GM19372 (cell line): ENCODE data around the gene PRDM16.

Experiments
- ATAC-seq: cut with Tn5 transposase; IDR thresholded peaks from one replicate; pipeline ENCODE4 v1.9.1; 2021; ENCODE audit warnings: mild to moderate bottlenecking, low read depth, moderate library complexity; ENCODE audit not compliant: unreplicated experiment

PRDM16 gene

DNA sequence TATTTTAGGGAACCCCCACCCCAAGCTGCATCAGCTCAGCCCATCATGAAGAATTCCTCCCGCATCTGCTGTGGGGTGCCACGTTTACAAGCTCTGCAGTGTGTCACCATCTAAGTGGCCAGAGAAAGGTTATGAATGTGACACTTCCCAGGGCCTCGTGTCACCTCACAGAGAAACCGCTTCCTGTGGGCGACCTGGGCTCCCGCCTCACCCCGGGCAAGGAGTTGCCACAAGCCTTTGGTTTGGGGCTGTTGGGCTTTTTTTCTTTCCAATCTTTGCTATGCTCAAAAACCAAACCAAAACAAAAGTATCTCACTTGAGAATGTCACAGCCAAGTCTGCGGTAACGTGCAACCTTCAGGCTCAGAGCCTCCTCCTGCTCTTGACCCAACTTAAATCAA lies 303.3 kb downstream of the PRDM16 start:
- no peak for ATAC-seq

- no peak for ATAC-seq
These were observed 304.2 kb downstream of the PRDM16 start for GRCh38 chr1:3373175-3373574.

DNA sequence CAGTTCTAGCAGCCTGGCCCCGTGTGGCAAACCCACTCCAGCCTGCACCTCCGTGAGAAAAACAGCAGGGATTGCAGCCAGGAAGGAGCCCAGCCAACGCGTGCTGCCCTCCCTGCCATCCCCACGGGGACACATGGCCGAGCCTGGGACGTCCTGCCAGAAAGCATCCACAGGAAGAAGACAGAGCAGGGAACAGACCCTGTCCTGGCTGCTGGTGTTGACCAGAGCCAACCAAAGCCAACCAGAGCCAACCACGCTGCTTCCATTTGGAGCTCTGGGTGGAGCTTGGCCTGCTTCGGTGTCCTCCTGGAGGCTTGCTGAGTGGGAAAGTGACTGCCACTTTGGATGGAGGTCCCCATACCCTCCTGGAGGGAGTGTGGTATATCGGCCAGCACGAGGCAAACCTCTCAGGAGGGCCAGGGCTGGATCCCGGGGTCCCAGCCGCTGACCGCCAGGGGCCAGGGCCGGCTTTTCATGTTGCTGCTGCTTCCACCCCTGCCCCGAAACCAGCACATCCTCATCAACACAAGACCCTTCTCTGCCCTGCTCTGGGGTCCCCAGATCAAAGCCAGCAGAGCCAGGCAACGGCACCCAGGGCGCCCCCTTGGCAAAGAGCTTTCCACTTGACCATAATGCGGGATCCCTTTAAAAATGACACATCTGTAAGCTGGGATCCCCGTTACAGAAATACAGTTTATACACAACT lies 304.9 kb downstream of the PRDM16 start:
- ATAC-seq = no peak

DNA sequence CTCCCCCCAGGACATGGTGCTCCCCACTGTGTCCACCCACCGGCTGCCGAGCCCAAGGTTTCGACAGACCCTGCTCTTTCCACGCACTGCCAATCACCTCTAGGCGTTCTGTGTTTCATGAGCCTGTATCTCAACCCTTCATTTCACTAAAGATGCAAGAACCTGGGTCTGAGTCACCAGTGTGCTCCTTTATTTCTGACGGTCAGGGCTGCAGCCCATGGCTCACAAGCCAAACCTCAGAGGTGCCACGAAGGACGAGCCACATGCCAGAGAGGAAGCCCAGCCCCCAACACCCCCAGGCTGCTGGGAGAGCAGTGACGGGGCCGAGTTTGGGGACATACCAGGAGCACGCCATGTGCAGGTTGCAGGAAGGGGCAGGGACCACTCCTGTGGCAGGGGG lies 306.2 kb downstream of the PRDM16 start:
- ATAC-seq = no peak

- ATAC-seq = no peak
These were observed 308.2 kb downstream of the PRDM16 start for GRCh38 chr1:3377166-3377565.

DNA sequence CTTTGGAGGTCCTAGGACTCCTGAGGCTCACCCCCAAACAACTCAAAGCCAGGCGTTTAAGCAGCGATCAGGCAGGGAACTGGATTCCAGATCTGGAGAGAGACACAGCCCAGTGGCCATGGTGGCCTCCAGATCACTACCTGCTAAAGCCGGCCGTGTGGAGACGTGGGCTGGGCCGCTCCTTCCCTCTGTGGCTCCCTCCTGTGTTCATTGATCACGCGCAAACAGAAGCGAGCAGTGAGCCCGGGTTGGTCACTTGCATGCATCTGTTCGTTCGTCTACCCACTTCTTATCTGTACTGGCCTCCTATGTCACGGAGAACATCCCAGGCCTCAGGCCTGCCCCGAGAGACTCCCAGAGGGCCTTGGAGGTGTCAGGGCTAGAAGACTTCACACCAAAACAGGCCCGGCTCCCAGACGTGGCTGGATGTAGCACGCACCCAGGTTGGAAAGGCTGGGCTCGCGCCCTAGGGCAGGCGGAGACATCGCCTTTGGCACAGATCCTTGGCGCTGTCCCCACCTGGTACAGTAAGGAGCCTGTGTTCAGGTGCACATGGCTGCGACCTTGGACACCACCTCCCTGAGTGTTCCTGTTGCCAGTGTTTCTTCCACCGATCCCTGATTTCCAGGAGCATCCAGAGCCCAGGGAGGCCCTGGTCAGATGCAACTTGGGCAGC lies 308.7 kb downstream of the PRDM16 start:
- no peak for ATAC-seq

GRCh38 chr1:3378411-3379208 lies 309.6 kb downstream of the PRDM16 start:
- ATAC-seq = no peak

GRCh38 chr1:3379934-3380333 lies 310.9 kb downstream of the PRDM16 start:
- no peak for ATAC-seq

DNA sequence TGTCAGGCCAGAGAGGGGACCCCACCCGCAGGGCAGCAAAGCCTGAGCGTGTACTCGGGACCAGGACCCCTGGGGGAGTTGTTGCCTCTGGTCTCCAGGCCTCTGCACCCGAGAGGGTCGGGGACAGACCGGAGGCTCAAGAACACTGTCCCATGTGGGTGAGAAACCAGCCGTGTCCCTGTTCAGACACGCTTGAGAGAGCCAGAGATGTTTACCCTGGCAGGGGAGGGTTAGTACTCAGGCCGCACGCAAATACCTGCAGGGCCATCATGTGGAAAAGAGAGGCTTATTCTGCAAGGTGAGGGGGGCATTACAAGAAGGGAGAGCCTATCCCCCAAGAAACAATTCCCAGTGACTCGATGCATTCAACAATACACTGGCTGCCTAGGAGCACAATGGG lies 311.5 kb downstream of the PRDM16 start:
- no peak for ATAC-seq

- no peak for ATAC-seq
These were observed 312.9 kb downstream of the PRDM16 start for GRCh38 chr1:3381901-3382300.

- no peak for ATAC-seq
These were observed 313.5 kb downstream of the PRDM16 start for GRCh38 chr1:3382326-3383057.

DNA sequence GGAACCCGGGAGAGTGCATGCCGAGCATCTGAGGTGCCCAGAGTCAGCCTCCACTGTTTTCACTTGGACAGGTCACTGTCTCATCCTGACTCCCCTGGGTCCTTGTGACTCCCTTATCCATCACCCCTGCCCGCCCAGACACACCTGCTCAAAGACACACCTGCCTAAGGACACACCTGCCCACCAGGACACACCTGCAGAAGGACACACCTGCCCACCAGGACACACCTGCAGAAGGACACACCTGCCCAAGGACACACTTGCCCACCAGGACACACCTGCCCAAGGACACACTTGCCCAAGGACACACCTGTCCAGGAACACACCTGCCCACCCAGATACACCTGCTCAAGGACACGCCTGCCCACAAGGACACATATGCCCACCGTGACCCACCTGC lies 314.7 kb downstream of the PRDM16 start:
- ATAC-seq = no peak

DNA sequence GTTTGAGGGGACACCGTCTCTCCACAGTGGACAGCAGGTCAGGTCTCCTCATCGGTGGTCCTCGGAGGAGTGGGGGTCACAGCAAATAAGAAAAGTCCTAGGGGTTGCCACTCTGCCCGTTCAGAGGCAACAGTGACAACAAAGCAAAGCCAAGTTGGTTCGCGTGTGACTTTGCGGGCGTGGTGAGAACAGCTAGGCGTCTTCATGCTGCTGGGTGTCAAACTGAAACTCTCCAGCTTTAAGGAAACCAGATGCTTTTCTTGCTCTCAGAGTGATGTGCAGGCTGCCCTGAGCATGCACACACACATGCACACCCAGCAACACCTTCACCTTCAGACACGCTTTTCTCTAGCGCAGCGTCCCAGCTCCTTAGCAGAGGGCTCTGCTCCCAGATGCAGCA lies 315.4 kb downstream of the PRDM16 start:
- ATAC-seq = no peak

GRCh38 chr1:3386205-3387002 lies 317.4 kb downstream of the PRDM16 start:
- ATAC-seq = no peak

GRCh38 chr1:3387401-3387800 lies 318.4 kb downstream of the PRDM16 start:
- ATAC-seq = no peak

DNA sequence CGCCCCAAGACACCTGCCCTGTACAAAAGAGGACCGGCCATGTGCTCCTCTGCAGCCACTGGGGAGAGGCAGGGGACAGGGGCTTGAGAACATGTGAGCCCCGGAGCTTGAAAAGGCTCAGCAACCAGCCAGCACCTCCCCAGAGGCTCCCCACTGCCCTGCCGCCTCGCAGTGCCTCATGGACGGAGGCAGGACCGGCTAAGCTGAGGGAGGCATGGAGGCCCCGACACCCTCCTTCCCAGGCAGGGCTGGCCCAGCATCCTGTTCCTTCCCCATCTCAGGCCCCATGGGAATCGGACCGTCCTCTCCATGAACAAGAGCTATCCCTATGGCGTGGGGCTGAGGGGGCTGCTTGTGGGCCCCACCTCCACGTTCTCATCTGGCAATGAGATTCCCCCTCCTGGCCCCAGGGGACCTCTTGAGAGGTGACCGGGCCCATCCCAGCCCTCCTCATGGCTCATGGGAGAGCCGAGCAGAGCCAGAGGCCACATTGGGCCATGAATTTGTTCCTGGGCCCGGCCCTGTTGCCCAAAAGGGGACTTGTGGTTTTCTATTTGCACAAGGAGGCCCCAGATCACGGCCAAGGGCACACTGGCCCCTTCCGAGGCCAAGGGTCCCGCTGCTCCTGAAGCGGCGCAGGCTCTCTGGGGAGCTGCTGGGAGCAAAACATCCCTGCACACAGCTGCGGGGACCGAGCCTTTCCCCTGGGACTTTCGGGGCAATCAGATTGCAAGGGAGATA lies 320.3 kb downstream of the PRDM16 start:
- ATAC-seq = no peak

DNA sequence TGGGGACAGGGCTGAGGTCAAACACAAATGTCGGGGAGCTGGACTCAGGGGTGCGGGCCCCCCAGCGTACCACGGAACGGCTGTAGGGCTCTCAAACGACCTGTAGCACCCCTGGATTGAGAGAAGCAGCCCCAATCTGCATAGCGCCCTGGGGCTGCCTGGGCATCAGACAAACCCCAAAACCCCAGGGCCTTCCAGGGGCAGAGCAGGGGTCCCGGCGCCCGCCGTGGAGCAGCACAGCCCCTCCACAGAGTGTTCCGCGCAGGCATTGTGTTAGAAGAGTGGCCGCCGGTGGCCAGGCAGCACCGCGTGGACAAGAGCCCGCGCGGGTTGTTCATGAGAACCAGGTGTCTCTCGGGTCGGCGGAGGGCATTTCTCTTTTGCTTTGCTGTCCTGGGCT lies 321.3 kb downstream of the PRDM16 start:
- no peak for ATAC-seq

- ATAC-seq = no peak
These were observed 322.7 kb downstream of the PRDM16 start for GRCh38 chr1:3391711-3392110.
